IMR-90 (cell line): ENCODE results near the gene RCCD1. TPM values are rescaled to one million over a fixed set of nuclear protein-coding genes. Genes with fewer than 3 reads are reported as not detected.

Source experiments
- ATAC-seq: fragments of 200-7000 bp; cut with Tn5 transposase; 2 replicates; pipeline ENCODE4 v1.9.1; 2020; ENCODE audit warnings: low read depth, mild to moderate bottlenecking, moderate library complexity
- BruUV-seq: library from RNA; stranded (reverse); fragments of 400-500 nt; replicated peaks from 2 replicates; lab custom pipeline; 2021; lab: Mats Ljungman, UMichigan
- CTCF ChIA-PET: fragments of 300-600 bp; formaldehyde crosslinking; extraction: SDS; loops from one replicate; lab custom pipeline; 2021; ENCODE audit warnings: antibody characterized with exemption; lab: Yijun Ruan, JAX
- POLR2A ChIA-PET: fragments of 300-600 bp; sonication (Branson Sonifier 250); formaldehyde crosslinking; loops from one replicate; lab custom pipeline; 2022; ENCODE audit warnings: antibody characterized with exemption; ENCODE audit not compliant: unreplicated experiment; lab: Charles Lee
- DNase-seq: peaks from one replicate; pipeline ENCODE4 v3.0.0; 2013
- H2AFZ ChIP-seq: replicated peaks from 2 replicates; pipeline ENCODE3; 2013; ENCODE audit warnings: low read length, mild to moderate bottlenecking; ENCODE audit not compliant: poor library complexity
- H2AK5ac ChIP-seq: 2 replicates; pipeline ENCODE4 v1.6.1; 2013; ENCODE audit warnings: low read depth, low read length, inconsistent platforms
- H2AK9ac ChIP-seq: replicated peaks from 2 replicates; pipeline ENCODE3; 2013; ENCODE audit warnings: mild to moderate bottlenecking, low read depth, low read length, moderate library complexity; ENCODE audit not compliant: poor library complexity
- H2BK120ac ChIP-seq: 2 replicates; pipeline ENCODE4 v1.6.1; 2013; ENCODE audit warnings: low read depth, low read length, inconsistent platforms
- H2BK15ac ChIP-seq: 3 replicates; pipeline ENCODE4 v1.6.1; 2013; ENCODE audit warnings: low read depth, low read length, inconsistent platforms
- H2BK20ac ChIP-seq: 2 replicates; pipeline ENCODE4 v1.6.1; 2013; ENCODE audit warnings: low read depth, mild to moderate bottlenecking, inconsistent platforms, low read length, moderate library complexity
- H2BK5ac ChIP-seq: 2 replicates; pipeline ENCODE4 v1.6.1; 2013; ENCODE audit warnings: mild to moderate bottlenecking, low read depth, low read length, inconsistent platforms; ENCODE audit not compliant: poor library complexity, severe bottlenecking
- H3K14ac ChIP-seq: replicated peaks from 2 replicates; pipeline ENCODE4 v1.6.1; 2013; ENCODE audit warnings: low read depth, low read length, inconsistent platforms
- H3K18ac ChIP-seq: 2 replicates; pipeline ENCODE4 v1.6.1; 2013; ENCODE audit warnings: low read depth, low read length, control low read depth
- H3K23ac ChIP-seq: 2 replicates; pipeline ENCODE4 v1.6.1; 2013; ENCODE audit warnings: low read depth, low read length, inconsistent platforms
- H3K27ac ChIP-seq: 2 replicates; pipeline ENCODE4 v1.5.1; 2013; ENCODE audit warnings: mild to moderate bottlenecking, control low read depth, low read length; ENCODE audit not compliant: insufficient read depth
- H3K27me3 ChIP-seq: 2 replicates; pipeline ENCODE4 v1.6.1; 2013; ENCODE audit warnings: low read length; ENCODE audit not compliant: control insufficient read depth, insufficient read depth
- H3K36me3 ChIP-seq: 2 replicates; pipeline ENCODE4 v1.6.1; 2013; ENCODE audit warnings: low read length, mixed read lengths; ENCODE audit not compliant: control insufficient read depth, insufficient read depth
- H3K4ac ChIP-seq: 2 replicates; pipeline ENCODE4 v1.6.1; 2013; ENCODE audit warnings: low read depth, low read length, inconsistent platforms
- H3K4me1 ChIP-seq: 2 replicates; pipeline ENCODE4 v1.6.1; 2013; ENCODE audit warnings: low read length, mixed read lengths; ENCODE audit not compliant: control insufficient read depth, insufficient read depth
- H3K4me2 ChIP-seq: 2 replicates; pipeline ENCODE4 v1.6.1; 2013; ENCODE audit warnings: low read depth, mild to moderate bottlenecking, control low read depth, low read length, moderate library complexity
- H3K4me3 ChIP-seq: 2 replicates; pipeline ENCODE4 v1.5.1; 2013; ENCODE audit warnings: low read depth, mild to moderate bottlenecking, control low read depth, low read length, moderate library complexity; ENCODE audit not compliant: insufficient read depth
- H3K56ac ChIP-seq: 2 replicates; pipeline ENCODE4 v1.6.1; 2013; ENCODE audit warnings: low read length, inconsistent platforms; ENCODE audit not compliant: insufficient read depth; ENCODE audit errors: extremely low read depth
- H3K79me1 ChIP-seq, 2 experiments: 2 replicates each; pipeline ENCODE4 v1.6.1; 2013; ENCODE audit warnings: low read length in 2 of 2, inconsistent platforms in 1 of 2, low read depth in 1 of 2
- H3K9ac ChIP-seq: 2 replicates; pipeline ENCODE4 v1.6.1; 2013; ENCODE audit warnings: low read depth, low read length, control low read depth
- H3K9me1 ChIP-seq: 2 replicates; pipeline ENCODE4 v1.6.1; 2013; ENCODE audit warnings: low read length, inconsistent platforms; ENCODE audit not compliant: insufficient read depth
- H3K9me3 ChIP-seq: 2 replicates; pipeline ENCODE4 v1.6.1; 2013; ENCODE audit warnings: low read length; ENCODE audit not compliant: control insufficient read depth, insufficient read depth
- H4K20me1 ChIP-seq: 2 replicates; pipeline ENCODE4 v1.6.1; 2013; ENCODE audit warnings: low read length, inconsistent platforms; ENCODE audit not compliant: insufficient read depth
- H4K5ac ChIP-seq: 2 replicates; pipeline ENCODE4 v1.6.1; 2013; ENCODE audit warnings: mild to moderate bottlenecking, low read depth, low read length, control low read depth
- H4K8ac ChIP-seq, 2 experiments: 2 replicates each; pipeline ENCODE4 v1.6.1; 2013; ENCODE audit warnings: low read depth in 2 of 2, low read length in 2 of 2, control low read depth in 1 of 2, inconsistent platforms in 1 of 2
- H4K91ac ChIP-seq: 2 replicates; pipeline ENCODE4 v1.6.1; 2013; ENCODE audit warnings: low read depth, low read length, inconsistent platforms; ENCODE audit not compliant: insufficient read depth
- RAD21 ChIP-seq: IDR thresholded peaks from 2 replicates; pipeline ENCODE4 v1.6.1; 2012; ENCODE audit warnings: low read length, improper control_type of control experiment
- WGBS, 2 experiments: methylation state at CpG; one replicate each; pipeline versions ENCODE4 v1.1.5 to v1.1.7; 2013; ENCODE audit warnings: missing lambda C conversion rate in 2 of 2; ENCODE audit not compliant: insufficient read length in 1 of 2; ENCODE audit errors: extremely low coverage in 2 of 2; 5-methylcytosine and 5-hydroxymethylcytosine counted together
- dilution Hi-C: fragments of 300-500 bp; cut with HindIII; formaldehyde crosslinking; loops from one replicate; pipeline ENCODE4 v1.14.3; 2018; ENCODE audit warnings: low sequenced_read_pairs; ENCODE audit not compliant: unreplicated experiment
- in situ Hi-C: fragments of 300-500 bp; cut with MboI; formaldehyde crosslinking; loops from 3 replicates; pipeline ENCODE4 v1.14.3; 2019; ENCODE audit warnings: low sequenced_read_pairs, inconsistent platforms, mixed read lengths
- intact Hi-C: fragments of 100-400 bp; cut with micrococcal nuclease; formaldehyde crosslinking; loops from 2 replicates; pipeline ENCODE4 v1.10.0; 2022
- polyA plus RNA-seq, 3 experiments: library from polyadenylated mRNA; depleted of rRNA; stranded (reverse); fragments of >200 nt; gene quantifications; 2 replicates each; pipeline ENCODE4 v1.2.3, GENCODE V29; 2012; ENCODE audit warnings: low replicate concordance in 1 of 3
- total RNA-seq: library from RNA; depleted of rRNA; stranded (reverse); fragments of >200 nt; gene quantifications from 2 replicates; pipeline ENCODE4 v1.2.3, GENCODE V29; 2012

The RCCD1 gene
- total and polyA plus RNA-seq, 2 of the 4 experiments (the other 2 are of a cell fraction): 3.9 to 9.9 TPM

GRCh38 chr15:90962021-90962420 is 7.3 kb downstream of the RCCD1 start:
- H4K20me1 ChIP-seq: no peaks in the 10 kb centered on the region; the same call in 1 of the 2 replicates
- no peak overlapping the region for H3K56ac ChIP-seq
- H2BK20ac ChIP-seq: no peak overlapping the region
- no peak overlapping the region for H2AFZ ChIP-seq
- no peak for TF ChIP-seq RAD21
- no peak overlapping the region for H3K4ac ChIP-seq
- H2BK15ac ChIP-seq: no peak overlapping the region
- no peak overlapping the region for H4K5ac ChIP-seq
- no peak overlapping the region for H3K9ac ChIP-seq
- no peaks in the 10 kb centered on the region for H3K9me3 ChIP-seq
- H2BK120ac ChIP-seq: no peak overlapping the region
- peaks cover 6 to 27% of the 10 kb centered on the region in 2 experiments for H3K79me1 ChIP-seq
- in situ Hi-C loops (no loop called here), dilution Hi-C loops (no loop called here), intact Hi-C loops (no loop called here)
- no peak overlapping the region for H3K4me3 ChIP-seq
- no peak overlapping the region for H3K14ac ChIP-seq
- no peak overlapping the region for H2AK5ac ChIP-seq
- no CpG with 5 or more reads among the region's 4 CpGs for WGBS, 2 experiments
- ATAC-seq (no peak), DNase-seq (no peak)
- ChIA-PET CTCF (no interaction called here), POLR2A (no interaction called here)
- no peak overlapping the region for H2BK5ac ChIP-seq
- peaks cover 27% of the 10 kb centered on the region for H3K36me3 ChIP-seq
- no peak overlapping the region for H3K18ac ChIP-seq
- H2AK9ac ChIP-seq: no peak overlapping the region
- H3K9me1 ChIP-seq: no peaks in the 10 kb centered on the region
- no peaks in the 10 kb centered on the region for H3K27me3 ChIP-seq
- no peak overlapping the region for H4K8ac ChIP-seq
- no peak overlapping the region for H3K27ac ChIP-seq
- no TSS peak for BruUV-seq
- H4K91ac ChIP-seq: no peak overlapping the region
- no peak overlapping the region for H3K23ac ChIP-seq
- H3K4me1 ChIP-seq: peaks cover 6% of the 10 kb centered on the region
- no peak overlapping the region for H3K4me2 ChIP-seq
